B cell (primary cell): ENCODE results near the gene REEP6. TPM values are rescaled to one million over a fixed set of nuclear protein-coding genes. Genes with fewer than 3 reads are reported as not detected.
A peak's percentile ranks its signal among the peaks of the same experiment; 100 is the strongest.

Source experiments
- ATAC-seq: fragments of 200-7000 bp; cut with Tn5 transposase; one replicate; pipeline ENCODE4 v1.10.0; 2021; ENCODE audit warnings: low read depth, mild to moderate bottlenecking, moderate number of reproducible peaks, moderate library complexity
- CTCF ChIA-PET: fragments of 350-600 bp; sonication (Branson Sonifier 250); formaldehyde crosslinking; loops from one replicate; lab custom pipeline; 2021; ENCODE audit warnings: antibody characterized with exemption, inconsistent platforms; lab: Charles Lee
- POLR2A ChIA-PET: fragments of 350-600 bp; sonication (Branson Sonifier 250); formaldehyde crosslinking; loops from one replicate; lab custom pipeline; 2021; ENCODE audit warnings: antibody characterized with exemption; lab: Charles Lee
- DNase-seq: peaks from one replicate; pipeline ENCODE4 v3.0.0; 2013
- H2AFZ ChIP-seq: 2 replicates; pipeline ENCODE4 v1.6.1; 2012; ENCODE audit warnings: mild to moderate bottlenecking, low read depth, low read length; ENCODE audit not compliant: insufficient read depth, poor library complexity, severe bottlenecking
- H3K27ac ChIP-seq, 2 donors: 1 replicate in 1 of 2; 2 replicates in 1 of 2; pipeline ENCODE4 v1.5.1; 2012 to 2013; ENCODE audit warnings: low read length in 2 of 2, mild to moderate bottlenecking in 2 of 2, moderate library complexity in 1 of 2
- H3K27me3 ChIP-seq, 4 experiments: fragments of 200-600 bp in 1 of 4; sonication (generic) in 1 of 4; replicated peaks in 1 of 4; 1 replicate in 2 of 4; 2 replicates in 2 of 4; pipeline versions ENCODE4 v1.6.1 to v1.7.0; 2013 to 2016; ENCODE audit warnings: low read length in 3 of 4, mild to moderate bottlenecking in 2 of 4, mixed read lengths in 1 of 4, moderate library complexity in 1 of 4; ENCODE audit not compliant: insufficient read depth in 4 of 4, control insufficient read depth in 3 of 4; ENCODE audit errors: control extremely low read depth in 1 of 4
- H3K36me3 ChIP-seq, 2 experiments: replicated peaks in 1 of 2; 1 replicate in 1 of 2; 2 replicates in 1 of 2; pipeline versions ENCODE4 v1.6.1 to v1.7.1; 2013; ENCODE audit warnings: low read length in 1 of 2; ENCODE audit not compliant: insufficient read depth in 2 of 2, control insufficient read depth in 1 of 2; ENCODE audit errors: control extremely low read depth in 1 of 2, extremely low read depth in 1 of 2
- H3K4me1 ChIP-seq, 2 donors: fragments of 200-600 bp in 1 of 2; sonication (generic) in 1 of 2; 1 replicate in 1 of 2; 2 replicates in 1 of 2; pipeline versions ENCODE4 v1.5.1 to v1.6.1; 2013 to 2017; ENCODE audit warnings: low read length in 2 of 2; ENCODE audit not compliant: control insufficient read depth in 2 of 2, insufficient read depth in 2 of 2
- H3K4me2 ChIP-seq: replicated peaks from 2 replicates; pipeline ENCODE3; 2012; ENCODE audit warnings: mild to moderate bottlenecking, low read depth, low read length; ENCODE audit not compliant: poor library complexity, severe bottlenecking
- H3K4me3 ChIP-seq, 5 experiments: fragments of 200-600 bp in 1 of 5; sonication (generic) in 1 of 5; 1 replicate in 3 of 5; 2 replicates in 2 of 5; pipeline versions ENCODE4 v1.5.1 to v1.7.0; 2011 to 2016; ENCODE audit warnings: low read length in 4 of 5, mild to moderate bottlenecking in 4 of 5, low read depth in 2 of 5, control low read depth in 1 of 5, moderate library complexity in 1 of 5; ENCODE audit not compliant: insufficient read depth in 1 of 5; ENCODE audit errors: control extremely low read depth in 1 of 5, extremely low read depth in 1 of 5
- H3K79me2 ChIP-seq: fragments of 200-600 bp; sonication (generic); one replicate; pipeline ENCODE4 v1.6.0; 2016; ENCODE audit warnings: low read length; ENCODE audit not compliant: control insufficient read depth, insufficient read depth
- H3K9ac ChIP-seq: fragments of 200-600 bp; sonication (generic); 2 replicates; pipeline ENCODE4 v1.6.1; 2017; ENCODE audit warnings: mild to moderate bottlenecking, low read length, moderate library complexity
- H3K9me3 ChIP-seq, 3 donors: one replicate each; pipeline versions ENCODE4 v1.6.1 to v1.7.1; 2013; ENCODE audit warnings: low read length in 2 of 3; ENCODE audit not compliant: control insufficient read depth in 2 of 3, insufficient read depth in 1 of 3; ENCODE audit errors: control extremely low read depth in 1 of 3
- H4K20me1 ChIP-seq: 2 replicates; pipeline ENCODE4 v1.6.0; 2012; ENCODE audit warnings: mild to moderate bottlenecking, low read length; ENCODE audit not compliant: insufficient read depth, control insufficient read depth, poor library complexity, severe bottlenecking
- H3K27ac Mint-ChIP-seq: one replicate; pipeline ENCODE4 v1.8.0; 2021; ENCODE audit warnings: mixed read lengths
- H3K27me3 Mint-ChIP-seq: one replicate; pipeline ENCODE4 v1.8.0; 2021; ENCODE audit warnings: mixed read lengths
- H3K4me1 Mint-ChIP-seq: one replicate; pipeline ENCODE4 v1.8.0; 2021; ENCODE audit warnings: mixed read lengths
- H3K4me3 Mint-ChIP-seq: one replicate; pipeline ENCODE4 v1.8.0; 2021; ENCODE audit warnings: mixed read lengths
- H3K9me3 Mint-ChIP-seq: one replicate; pipeline ENCODE4 v1.8.0; 2022; ENCODE audit warnings: mixed read lengths; ENCODE audit not compliant: insufficient read depth
- CTCF ChIP-seq: fragments of 200-600 bp; IDR thresholded peaks from one replicate; pipeline ENCODE4 v1.8.0; 2022; ENCODE audit warnings: antibody characterized with exemption, mild to moderate bottlenecking
- EZH2 ChIP-seq: IDR thresholded peaks from 2 replicates; pipeline ENCODE4 v1.6.1; 2012; ENCODE audit warnings: borderline replicate concordance, low read depth, mild to moderate bottlenecking, moderate library complexity, low read length; ENCODE audit not compliant: insufficient read depth, poor library complexity, severe bottlenecking
- WGBS: methylation state at CpG from one replicate; pipeline ENCODE4 v1.1.5; 2013; ENCODE audit warnings: missing lambda C conversion rate; ENCODE audit not compliant: insufficient coverage; 5-methylcytosine and 5-hydroxymethylcytosine counted together
- intact Hi-C: fragments of 100-400 bp; cut with micrococcal nuclease; formaldehyde crosslinking; loops from one replicate; pipeline ENCODE4 v1.10.0; 2022
- polyA plus RNA-seq: library from polyadenylated mRNA; depleted of rRNA; stranded (reverse); fragments of >200 nt; gene quantifications from 2 replicates; pipeline ENCODE4 v1.2.3, GENCODE V29; 2012
- total RNA-seq, 2 donors: library from RNA; stranded (reverse); fragments of 120-200 nt in 1 of 2; gene quantifications; 1 replicate in 1 of 2; 2 replicates in 1 of 2; pipeline versions ENCODE4 v1.2.3 to v1.2.4, GENCODE V29; 2013 to 2022

REEP6 gene
- total and polyA plus RNA-seq, 2 donors (not counting 1 experiment from before 2014, with no cell fraction given) = 0.64 to 1.1 TPM

- 8% methylated on average over 47 of the region's 49 CpGs for WGBS
- no peak for TF ChIP-seq EZH2
- no peak for TF ChIP-seq CTCF
- ChIA-PET POLR2A (interaction anchor here (1.2 to 1.4 kb wide), 2 partner anchors 21 to 24 kb away, joined by 3 to 4 read pairs; no protein-coding TSS in a partner anchor), CTCF (interaction anchor here (0.8 to 2.3 kb wide), 3 partner anchors 13 to 202 kb away, joined by 3 to 11 read pairs (median 3); no protein-coding TSS in a partner anchor)
- Histone ChIP-seq H3K79me2 (peaks cover 14% of the 10 kb centered on the region), H3K36me3 (no peaks in the 10 kb centered on the region), H3K4me1 (peaks cover 55 to 68% of the 10 kb centered on the region in 2 donors), H3K4me3 (peak overlapping the region in 3 of 5 experiments; percentile 20 to 29 (median 28)), H2AFZ (no peak overlapping the region), H4K20me1 (peaks cover 78% of the 10 kb centered on the region), H3K4me2 (peak overlapping the region; percentile 98), H3K9me3 (peaks cover 0 to 9% (median 0%) of the 10 kb centered on the region in 3 donors), H3K9ac (peak overlapping the region; percentile 37), H3K27ac (no peak overlapping the region), H3K27me3 (peaks cover 0 to 65% (median 18%) of the 10 kb centered on the region in 4 experiments)
- no peak overlapping the region for H3K27ac Mint-ChIP-seq
- no peak for DNase-seq
- H3K9me3 Mint-ChIP-seq = no peaks in the 10 kb centered on the region
- H3K4me3 Mint-ChIP-seq = peak overlapping the region; percentile 69
- ATAC-seq = no peak
- H3K4me1 Mint-ChIP-seq = peaks cover 20% of the 10 kb centered on the region
- intact Hi-C loops = no loop called here
- H3K27me3 Mint-ChIP-seq = peaks cover 3% of the 10 kb centered on the region
Measured at GRCh38 chr19:1468274-1468820, 22.6 kb upstream of the REEP6 start.

GRCh38 chr19:1468821-1469254 lies 22.1 kb upstream of the REEP6 start:
- Histone ChIP-seq H2AFZ (no peak overlapping the region), H3K9ac (peak overlapping the region; percentile 37), H3K4me2 (peak overlapping the region; percentile 98), H3K27ac (no peak overlapping the region), H3K36me3 (no peaks in the 10 kb centered on the region), H3K9me3 (peaks cover 0 to 9% (median 0%) of the 10 kb centered on the region in 3 donors), H3K79me2 (peaks cover 15% of the 10 kb centered on the region), H3K27me3 (peaks cover 0 to 65% (median 18%) of the 10 kb centered on the region in 4 experiments), H4K20me1 (peaks cover 83% of the 10 kb centered on the region), H3K4me1 (peaks cover 55 to 68% of the 10 kb centered on the region in 2 donors), H3K4me3 (peak overlapping the region in 3 of 5 experiments; percentile 20 to 29 (median 28))
- 3% methylated on average over 47 of the region's 47 CpGs for WGBS
- H3K9me3 Mint-ChIP-seq = no peaks in the 10 kb centered on the region
- intact Hi-C loops = no loop called here
- H3K4me3 Mint-ChIP-seq = peak overlapping the region; percentile 23
- H3K27ac Mint-ChIP-seq = no peak overlapping the region
- ChIA-PET CTCF (interaction anchor here (0.8 to 2.3 kb wide), 3 partner anchors 14 to 202 kb away, joined by 3 to 11 read pairs (median 3); no protein-coding TSS in a partner anchor), POLR2A (interaction anchor here (1.2 to 1.4 kb wide), 2 partner anchors 21 to 24 kb away, joined by 3 to 4 read pairs; no protein-coding TSS in a partner anchor)
- DNase-seq = peak; percentile 67
- H3K27me3 Mint-ChIP-seq = peaks cover 3% of the 10 kb centered on the region
- TF ChIP-seq EZH2 = peak; percentile 77
- no peak for TF ChIP-seq CTCF
- peak; percentile 8 for ATAC-seq
- H3K4me1 Mint-ChIP-seq = peaks cover 20% of the 10 kb centered on the region
